ENCODE results near the gene DENR.
"Not testable (repeated sequence)": the region's sequence is repeated elsewhere in the genome, so short reads cannot be mapped to it uniquely, and the experiment has no call there.

DENR gene

GRCh38 chr12:122740351-122740750 is 12.3 kb upstream of the DENR start:
- no peak for DNase-seq (ENCODE audit: low spot score)

- DNase-seq (ENCODE audit: low spot score) = no peak
Measured at GRCh38 chr12:122743895-122744525, 8.6 kb upstream of the DENR start.

GRCh38 chr12:122747224-122748135 is 5.1 kb upstream of the DENR start:
- DNase-seq (ENCODE audit: low spot score) = no peak

DNA sequence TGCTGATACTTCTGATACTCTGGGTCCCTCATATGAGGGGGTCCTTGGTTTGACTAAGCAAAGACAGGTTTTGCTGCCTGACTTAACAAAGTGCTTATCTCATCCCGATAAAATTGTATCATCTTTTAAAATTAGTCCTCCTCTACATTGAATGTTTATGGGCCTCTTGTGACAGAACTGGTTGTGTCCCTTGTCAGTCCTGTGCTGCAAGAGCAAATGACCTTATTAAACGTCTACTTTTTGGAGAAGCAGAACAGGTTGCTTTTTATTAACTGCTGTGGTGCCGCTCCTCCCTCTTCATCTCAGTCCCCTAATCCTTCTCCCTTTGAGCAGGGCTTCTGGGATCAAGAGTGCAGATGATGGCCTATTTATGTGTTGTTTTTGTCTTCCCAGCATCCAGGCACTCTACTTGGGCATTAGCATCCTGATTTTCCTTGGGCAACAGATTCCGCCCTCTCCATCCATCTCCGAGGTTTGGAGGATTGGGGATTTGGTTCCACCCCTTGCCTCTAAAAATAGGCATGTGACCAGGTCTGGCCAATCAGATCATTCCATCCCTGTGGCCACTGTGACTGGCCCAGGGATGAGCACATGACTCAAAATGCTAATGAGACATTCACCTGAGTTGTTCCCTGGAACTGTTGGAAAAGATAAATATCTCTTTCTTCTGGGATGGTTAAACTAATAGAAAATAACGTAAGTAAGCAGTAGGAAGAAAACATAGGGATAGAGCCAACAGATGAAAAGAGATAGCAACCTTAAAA is 2.9 kb upstream of the DENR start:
- DNase-seq (ENCODE audit: low spot score) = no peak

DNA sequence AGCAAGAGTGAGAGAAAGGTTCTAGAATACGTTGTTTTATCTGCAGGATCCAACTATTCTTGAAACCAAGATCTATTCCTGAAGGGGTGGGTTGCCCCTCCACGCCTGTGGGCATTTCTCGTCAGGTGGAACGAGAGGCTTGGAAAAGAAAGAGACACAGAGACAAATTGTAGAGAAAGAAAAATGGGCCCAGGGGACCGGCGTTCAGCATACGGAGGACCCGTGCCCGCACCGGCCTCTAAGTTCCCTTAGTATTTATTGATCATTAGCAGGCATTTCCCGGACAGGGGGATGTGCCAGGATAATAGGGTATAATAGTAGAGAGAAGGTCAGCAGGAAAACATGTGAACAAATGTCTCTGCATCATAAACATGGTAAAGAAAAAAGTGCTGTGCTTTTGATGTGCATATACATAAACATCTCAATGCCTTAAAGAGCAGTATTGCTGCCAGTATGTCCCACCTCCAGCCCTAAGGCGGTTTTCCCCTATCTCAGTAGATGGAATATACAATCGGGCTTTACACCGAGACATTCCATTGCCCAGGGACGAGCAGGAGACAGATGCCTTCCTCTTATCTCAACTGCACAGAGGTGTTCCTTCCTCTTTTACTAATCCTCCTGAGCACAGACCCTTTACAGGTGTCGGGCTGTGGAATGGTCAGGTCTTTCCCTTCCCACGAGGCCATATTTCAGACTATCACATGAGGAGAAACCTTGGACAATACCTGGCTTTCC is 1.7 kb upstream of the DENR start:
- DNase-seq (ENCODE audit: low spot score) = not testable (repeated sequence)

GRCh38 chr12:122753319-122753650 is 661 bp downstream of the DENR start:
- no peak for DNase-seq (ENCODE audit: low spot score)

DNA sequence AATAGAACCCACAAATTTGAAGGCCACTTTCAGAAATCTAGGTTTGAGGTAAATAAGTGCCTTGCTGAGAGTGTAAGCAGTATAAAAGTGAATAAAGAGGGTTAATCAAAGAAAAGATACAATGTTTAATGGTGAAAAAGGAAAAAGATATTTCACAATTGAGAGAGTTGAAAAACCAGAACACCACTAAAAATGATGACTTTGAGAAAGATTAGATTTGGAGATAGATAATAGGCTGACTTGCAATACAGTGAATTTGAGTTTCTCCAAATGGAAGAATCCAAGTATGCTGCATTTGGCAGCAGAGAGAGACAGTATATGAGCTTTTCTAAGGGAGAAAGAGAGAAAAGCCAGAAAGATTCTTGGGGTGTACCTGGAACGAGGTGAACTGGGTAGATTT is 2.2 kb downstream of the DENR start:
- DNase-seq (ENCODE audit: low spot score) = no peak

DNA sequence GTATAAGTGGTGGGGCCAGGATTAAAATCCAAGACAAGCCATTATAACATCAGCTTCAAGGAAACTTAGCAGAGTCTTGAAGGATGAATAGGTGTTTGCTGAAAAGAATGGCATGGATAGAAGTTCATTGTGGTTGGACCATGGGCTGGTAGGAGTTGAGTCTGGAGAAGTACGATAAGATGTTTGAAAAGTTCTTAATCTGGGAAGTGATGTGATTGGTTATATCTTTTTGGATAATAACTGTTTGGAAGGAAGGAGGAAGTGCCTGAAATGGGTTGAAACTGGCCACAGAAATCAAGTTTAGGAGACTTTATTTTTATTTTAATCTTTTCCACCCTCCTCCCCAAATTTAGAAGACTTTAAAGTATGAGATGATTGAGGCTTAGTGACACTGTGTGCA is 4.9 kb downstream of the DENR start:
- no peak for DNase-seq (ENCODE audit: low spot score)

GRCh38 chr12:122785503-122785902 is 32.9 kb downstream of the DENR start:
- no peak for DNase-seq (ENCODE audit: low spot score)

DNA sequence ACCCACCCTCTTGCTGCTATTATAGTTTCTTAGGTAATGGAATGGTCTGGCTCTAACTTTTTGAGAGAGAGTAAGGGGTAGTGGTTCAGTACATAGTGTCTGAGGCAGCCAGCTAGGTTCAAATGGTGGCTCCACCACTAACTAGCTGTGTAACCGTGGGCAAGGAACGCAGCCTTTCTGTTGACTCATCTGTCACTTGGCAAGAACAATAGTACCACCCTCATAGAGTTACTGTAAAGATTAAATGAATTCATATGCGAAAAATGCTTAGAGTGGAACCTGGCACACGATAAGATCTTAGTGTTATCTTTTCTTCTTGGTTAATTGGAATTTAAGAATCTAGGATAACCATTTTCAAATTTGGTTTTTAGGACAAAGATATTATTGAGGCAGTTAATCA is 35.8 kb downstream of the DENR start:
- DNase-seq (ENCODE audit: low spot score) = no peak

DNA sequence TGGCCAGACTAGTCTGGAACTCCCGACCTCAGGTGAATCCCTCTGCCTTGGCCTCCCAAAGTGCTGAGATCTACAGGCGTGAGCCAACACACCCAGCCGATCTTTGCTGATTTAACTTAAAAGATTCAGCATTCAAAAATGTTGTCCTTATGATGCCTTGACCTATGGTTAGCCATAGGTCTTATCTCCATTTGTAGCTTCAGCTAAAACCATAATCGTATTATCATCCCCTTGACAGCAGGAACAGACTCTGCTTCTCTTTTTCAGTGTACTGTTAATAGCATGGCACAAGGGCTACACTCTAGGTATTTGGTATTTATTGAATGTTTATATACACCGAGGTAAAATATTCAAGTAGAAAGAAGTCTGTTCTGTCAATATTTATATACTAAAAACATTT is 37.0 kb downstream of the DENR start:
- DNase-seq (ENCODE audit: low spot score) = no peak

- DNase-seq (ENCODE audit: low spot score) = no peak
Measured at GRCh38 chr12:122790393-122791075, 37.9 kb downstream of the DENR start.

DNA sequence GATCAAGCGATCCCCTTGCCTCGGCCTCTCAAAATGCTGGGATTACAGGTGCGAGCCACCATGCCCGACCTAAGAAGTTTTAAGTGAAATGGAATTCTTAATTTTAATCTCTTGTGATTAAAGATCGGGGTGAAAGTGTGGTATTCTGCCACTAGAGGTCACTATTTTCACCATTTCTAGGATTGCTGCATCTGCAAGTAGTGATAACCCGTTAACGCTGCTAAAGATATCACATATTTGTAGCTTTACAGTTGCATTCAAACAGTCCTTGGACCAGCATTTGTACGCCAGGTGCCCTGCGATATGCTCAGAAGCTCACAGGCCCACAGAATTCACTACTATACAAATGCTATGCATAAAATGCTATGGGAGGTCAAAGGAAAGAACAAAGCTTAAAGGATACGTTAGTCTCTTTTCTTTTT is 41.1 kb downstream of the DENR start:
- DNase-seq (ENCODE audit: low spot score) = peak; percentile 61

GRCh38 chr12:122795807-122796206 is 43.2 kb downstream of the DENR start:
- DNase-seq (ENCODE audit: low spot score) = no peak

DNA sequence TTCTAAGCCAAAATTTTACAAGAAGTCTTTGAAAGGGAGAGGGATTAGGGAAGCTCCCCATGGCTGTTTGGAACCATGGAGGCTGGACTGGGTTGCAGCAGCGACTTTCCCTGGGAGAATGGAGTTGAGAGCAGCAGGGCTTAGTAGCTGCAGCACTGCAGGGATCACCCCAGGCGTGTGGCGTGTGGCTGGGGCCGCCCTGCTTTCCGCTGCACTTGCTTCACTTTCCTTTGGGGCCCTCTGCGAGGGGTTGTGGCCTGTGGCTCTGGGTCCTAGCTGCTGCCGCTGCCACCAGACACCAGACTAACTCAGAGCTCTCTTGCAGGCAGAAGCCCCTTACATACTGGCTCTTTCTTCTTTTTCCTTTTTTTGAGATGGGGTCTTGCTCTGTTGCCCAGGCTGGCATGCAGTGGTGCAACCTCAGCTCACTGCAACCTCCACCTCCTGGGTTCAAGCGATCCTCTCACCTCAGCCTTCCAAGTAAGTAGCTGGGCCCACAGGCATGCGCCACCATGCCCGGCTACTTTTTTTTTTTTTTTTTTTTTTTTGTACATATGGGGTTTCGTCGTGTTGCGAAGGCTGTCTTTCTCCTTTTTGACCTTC is 47.1 kb downstream of the DENR start:
- no peak for DNase-seq (ENCODE audit: low spot score)

DNA sequence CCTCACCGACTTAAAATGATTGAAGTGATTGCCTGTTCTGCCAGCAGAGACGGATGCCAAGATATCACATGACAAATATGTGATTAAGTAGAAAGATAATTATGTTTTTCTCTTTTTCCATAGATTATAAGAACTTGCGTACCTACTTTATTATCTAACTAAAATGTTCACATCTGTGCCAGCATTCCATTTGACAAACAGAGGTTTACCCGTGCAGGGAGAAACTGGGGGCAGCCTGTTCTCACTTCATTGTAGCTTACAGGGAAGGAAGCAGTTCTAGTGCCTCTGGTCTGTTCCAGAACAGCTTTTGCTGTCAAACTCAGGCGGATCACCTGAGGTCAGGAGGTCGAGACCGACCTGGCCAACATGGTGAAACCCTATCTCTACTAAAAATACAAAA is 51.3 kb downstream of the DENR start:
- no peak for DNase-seq (ENCODE audit: low spot score)

DNA sequence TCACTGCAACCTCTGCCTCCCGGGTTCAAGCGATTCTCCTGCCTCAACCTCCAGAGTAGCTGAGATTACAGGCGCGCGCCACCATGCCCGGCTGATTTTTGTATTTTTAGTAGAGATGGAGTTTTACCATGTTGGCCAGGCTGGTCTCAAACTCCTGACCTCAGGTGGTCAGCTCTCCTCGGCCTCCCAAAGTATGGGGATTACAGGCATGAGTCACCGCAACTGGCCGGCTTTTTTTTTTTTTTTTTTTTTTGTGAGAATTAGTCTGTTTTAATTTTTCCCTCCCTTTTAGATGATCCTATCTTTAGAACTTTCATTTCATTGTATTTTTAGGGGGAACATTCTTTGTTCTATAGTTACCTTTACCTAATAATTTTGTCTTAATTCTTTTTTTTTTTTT is 52.3 kb downstream of the DENR start:
- not testable (repeated sequence) for DNase-seq (ENCODE audit: low spot score)

- no peak for DNase-seq (ENCODE audit: low spot score)
Measured at GRCh38 chr12:122807651-122808050, 55.0 kb downstream of the DENR start.

GRCh38 chr12:122811777-122812176 is 59.2 kb downstream of the DENR start:
- DNase-seq (ENCODE audit: low spot score) = no peak

DNA sequence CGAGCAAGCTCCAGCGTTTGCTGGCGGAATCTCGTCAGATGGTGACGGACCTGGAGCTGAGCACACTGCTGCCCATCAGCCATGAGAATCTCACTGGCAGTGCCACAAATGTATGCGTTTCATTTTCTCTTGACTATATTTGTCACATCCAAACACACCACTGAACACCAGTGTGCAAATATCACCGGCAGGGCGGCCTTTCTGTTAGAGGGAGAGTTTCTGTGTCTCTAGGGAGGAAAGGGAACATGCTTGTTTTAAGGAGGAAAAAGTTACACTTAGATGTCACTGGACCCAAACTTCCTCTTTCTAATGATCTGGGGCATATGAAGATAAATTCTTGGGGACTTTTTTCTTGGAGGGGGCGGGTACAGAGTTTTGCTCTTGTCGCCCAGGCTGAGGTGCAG is 60.7 kb downstream of the DENR start:
- DNase-seq (ENCODE audit: low spot score) = no peak

GRCh38 chr12:122819209-122819785 is 66.7 kb downstream of the DENR start:
- DNase-seq (ENCODE audit: low spot score) = no peak
